Neural progenitor cell (in vitro differentiated cells): ENCODE results near the gene SPEF2.

Experiments
- EZH2 ChIP-seq: fragments of 200-600 bp; sonication (generic); IDR thresholded peaks from 2 replicates; pipeline ENCODE4 v1.6.1; 2017; ENCODE audit warnings: antibody characterized with exemption, mild to moderate bottlenecking, moderate library complexity
- EZH2phosphoT487 ChIP-seq: fragments of 200-600 bp; sonication (generic); IDR thresholded peaks from 2 replicates; pipeline ENCODE4 v1.6.1; 2017; ENCODE audit warnings: antibody characterized with exemption
- TF ChIP-seq, protein P1 (sequence below): fragments of 200-600 bp; sonication (generic); IDR thresholded peaks from 2 replicates; pipeline ENCODE4 v1.5.1; 2017; ENCODE audit warnings: antibody characterized with exemption, mild to moderate bottlenecking

DNA sequence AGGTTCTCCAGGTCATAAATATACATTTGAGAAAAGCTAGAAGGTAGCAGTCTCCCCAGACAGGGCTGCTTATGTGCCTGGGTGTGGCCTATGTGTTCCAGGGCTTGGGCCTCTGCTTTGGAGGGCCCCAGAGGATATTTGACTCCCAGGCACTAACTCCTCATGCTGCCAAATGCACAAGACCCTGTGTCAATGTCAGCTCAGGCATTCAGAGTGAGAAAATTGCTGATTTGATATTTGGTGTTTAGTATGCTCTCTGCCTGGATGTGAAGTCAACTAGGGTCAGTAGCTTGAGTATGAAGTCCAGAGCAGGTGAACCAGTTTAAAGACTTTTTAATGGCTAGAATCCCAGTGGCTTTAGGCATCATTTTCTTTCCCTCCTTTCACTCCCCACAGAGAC is 181.5 kb downstream of the SPEF2 start:
- TF ChIP-seq, protein P1, sequence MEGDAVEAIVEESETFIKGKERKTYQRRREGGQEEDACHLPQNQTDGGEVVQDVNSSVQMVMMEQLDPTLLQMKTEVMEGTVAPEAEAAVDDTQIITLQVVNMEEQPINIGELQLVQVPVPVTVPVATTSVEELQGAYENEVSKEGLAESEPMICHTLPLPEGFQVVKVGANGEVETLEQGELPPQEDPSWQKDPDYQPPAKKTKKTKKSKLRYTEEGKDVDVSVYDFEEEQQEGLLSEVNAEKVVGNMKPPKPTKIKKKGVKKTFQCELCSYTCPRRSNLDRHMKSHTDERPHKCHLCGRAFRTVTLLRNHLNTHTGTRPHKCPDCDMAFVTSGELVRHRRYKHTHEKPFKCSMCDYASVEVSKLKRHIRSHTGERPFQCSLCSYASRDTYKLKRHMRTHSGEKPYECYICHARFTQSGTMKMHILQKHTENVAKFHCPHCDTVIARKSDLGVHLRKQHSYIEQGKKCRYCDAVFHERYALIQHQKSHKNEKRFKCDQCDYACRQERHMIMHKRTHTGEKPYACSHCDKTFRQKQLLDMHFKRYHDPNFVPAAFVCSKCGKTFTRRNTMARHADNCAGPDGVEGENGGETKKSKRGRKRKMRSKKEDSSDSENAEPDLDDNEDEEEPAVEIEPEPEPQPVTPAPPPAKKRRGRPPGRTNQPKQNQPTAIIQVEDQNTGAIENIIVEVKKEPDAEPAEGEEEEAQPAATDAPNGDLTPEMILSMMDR: no peak
- TF ChIP-seq EZH2phosphoT487: no peak
- no peak for TF ChIP-seq EZH2
